Heart left ventricle (tissue), 16 donors: ENCODE results near the gene INO80E. TPM values are rescaled to one million over a fixed set of nuclear protein-coding genes. Genes with fewer than 3 reads are reported as not detected.

Experiments
- ATAC-seq, 4 donors: fragments of 200-7000 bp; cut with Tn5 transposase; one replicate each; pipeline ENCODE4 v1.9.1; 2020 to 2022; ENCODE audit warnings: moderate library complexity in 4 of 4, mild to moderate bottlenecking in 3 of 4, moderate number of reproducible peaks in 1 of 4
- DNase-seq, 5 donors: peaks; one replicate each; pipeline ENCODE4 v3.0.0-alpha.2; 2020
- H3K27ac ChIP-seq, 12 donors: fragments of 200-600 bp; sonication (generic) in 4 of 12; one replicate each; pipeline versions ENCODE4 v1.5.0 to v1.8.0; 2016 to 2022; ENCODE audit warnings: mild to moderate bottlenecking in 2 of 12
- H3K27me3 ChIP-seq, 9 donors: fragments of 200-600 bp; sonication (generic) in 2 of 9; one replicate each; pipeline versions ENCODE4 v1.5.1 to v1.8.0; 2016 to 2022; ENCODE audit warnings: mild to moderate bottlenecking in 3 of 9
- H3K36me3 ChIP-seq, 9 donors: fragments of 200-600 bp; sonication (generic) in 2 of 9; one replicate each; pipeline versions ENCODE4 v1.5.0 to v1.8.0; 2018 to 2022; ENCODE audit warnings: mild to moderate bottlenecking in 2 of 9
- H3K4me1 ChIP-seq, 12 donors: fragments of 200-600 bp; sonication (generic) in 4 of 12; one replicate each; pipeline versions ENCODE4 v1.5.0 to v1.8.0; 2016 to 2022; ENCODE audit warnings: mild to moderate bottlenecking in 3 of 12
- H3K4me3 ChIP-seq, 12 donors: fragments of 200-600 bp; sonication (generic) in 4 of 12; one replicate each; pipeline versions ENCODE4 v1.5.0 to v1.8.0; 2017 to 2022; ENCODE audit warnings: mild to moderate bottlenecking in 9 of 12, moderate library complexity in 4 of 12
- H3K9me3 ChIP-seq, 12 donors: fragments of 200-600 bp; sonication (generic) in 4 of 12; one replicate each; pipeline versions ENCODE4 v1.5.0 to v1.8.0; 2016 to 2022; ENCODE audit warnings: mild to moderate bottlenecking in 1 of 12
- POLR2A ChIP-seq, 2 donors: fragments of 450-650 bp; IDR thresholded peaks; one replicate each; pipeline ENCODE4 v1.6.1; 2017; ENCODE audit warnings: antibody characterized with exemption in 2 of 2, mild to moderate bottlenecking in 2 of 2, moderate library complexity in 2 of 2
- WGBS, 4 donors: extraction: QIAGEN DNeasy Blood & Tissue Kit in 2 of 4; methylation state at CpG; one replicate each; pipeline versions ENCODE4 v1.1.5 to v1.1.7; 2013 to 2018; 5-methylcytosine and 5-hydroxymethylcytosine counted together
- intact Hi-C, 10 donors: fragments of 100-400 bp; cut with DNase I; formaldehyde crosslinking; loops; one replicate each; pipeline versions ENCODE4 v1.11.1 to v1.14.2; 2022
- long read RNA-seq, 3 donors: library from polyadenylated mRNA; unstranded; transcript quantifications; one replicate each; pipeline ENCODE4 v2.0.0, GENCODE V29; 2020 to 2021
- polyA plus RNA-seq, 2 donors: library from polyadenylated mRNA; stranded (reverse); fragments of 200-250 nt; gene quantifications; one replicate each; pipeline ENCODE4 v1.2.3, GENCODE V29; 2013
- total RNA-seq, 9 donors: library from RNA; depleted of rRNA in 2 of 9; stranded (reverse); fragments of >200 nt in 2 of 9; fragmentation: NEBNext Ultra II Directional in 3 of 9; extraction: Animal tissue kit (Norgen Biotek cat#: 25700) in 3 of 9; gene quantifications; one replicate each; pipeline versions ENCODE4 v1.1.0 to v1.2.4, GENCODE V29; 2016 to 2023
- TF ChIP-seq, protein P1 (sequence below), 12 donors: fragments of 200-600 bp; sonication (generic) in 4 of 12; IDR thresholded peaks; one replicate each; pipeline versions ENCODE4 v1.5.0 to v1.8.0; 2018 to 2022; ENCODE audit warnings: antibody characterized with exemption in 12 of 12, mild to moderate bottlenecking in 5 of 12
- donor health status: ischemic (EF 13 %, LVEDD 7.1; RV severe dilation, severe dysfunction).
- donor health status: healthy with polysubstance abuse.
- donor health status: DM: no; HTN: yes; CAD: no.
- donor health status: DM: no; HTN: no; CAD: no.
- donor health status: ischemic (EF 25% LVEDD 6.9; RV normal size, moderate dysfunction).
- donor health status: ischemic (EF 25% LVEDD 5.7; RV mildly dilated, moderate dysfunction).
- donor health status: healthy.
- donor health status: DM: yes; HTN: yes; CAD: no.
- donor health status: ischemic (EF 35%, LVEDD 5.7; RV mildly dilated, moderate dysfunction).
- donor health status: nonischemic (EF 11% LVEDD 7.7; RV severe dilation, severe dysfunction).
- donor health status: DM: yes; HTN: yes; CAD: no.
- donor health status: PGD.
- donor health status: ischemic (EF 29% LVEDD 5.4; RV normal size, mild dysfunction).
- donor health status: nonischemic (EF 23%, LVEDD 6.1; RV moderate dilation, normal function).

INO80E gene, protein sequence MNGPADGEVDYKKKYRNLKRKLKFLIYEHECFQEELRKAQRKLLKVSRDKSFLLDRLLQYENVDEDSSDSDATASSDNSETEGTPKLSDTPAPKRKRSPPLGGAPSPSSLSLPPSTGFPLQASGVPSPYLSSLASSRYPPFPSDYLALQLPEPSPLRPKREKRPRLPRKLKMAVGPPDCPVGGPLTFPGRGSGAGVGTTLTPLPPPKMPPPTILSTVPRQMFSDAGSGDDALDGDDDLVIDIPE
- total RNA-seq: 10 to 100 TPM; 27.6 to 65.4 (median 32.6) TPM
- 10 to 100 TPM; 60.9 to 71.5 TPM for polyA plus RNA-seq
- long read RNA-seq, donor 1, partial matches to known transcripts: 1 of 8 reads
- long read RNA-seq, donor 1, other reads (novel, unspliced or antisense): 4 of 8 reads
- long read RNA-seq, donor 2, transcript INO80E-201 (6 exons, 1,489 nt): major isoform, 5 of 14 reads
- long read RNA-seq, donor 2, partial matches to known transcripts: 2 of 14 reads
- long read RNA-seq, donor 2, other reads (novel, unspliced or antisense): 6 of 14 reads
- long read RNA-seq, donor 3, partial matches to known transcripts: 1 of 7 reads
- long read RNA-seq, donor 3, other reads (novel, unspliced or antisense): 2 of 7 reads

- DNase-seq (peak; percentile 99 to 100 (median 99)), ATAC-seq (peak; percentile 98 to 99 (median 98))
- TF ChIP-seq, protein P1, sequence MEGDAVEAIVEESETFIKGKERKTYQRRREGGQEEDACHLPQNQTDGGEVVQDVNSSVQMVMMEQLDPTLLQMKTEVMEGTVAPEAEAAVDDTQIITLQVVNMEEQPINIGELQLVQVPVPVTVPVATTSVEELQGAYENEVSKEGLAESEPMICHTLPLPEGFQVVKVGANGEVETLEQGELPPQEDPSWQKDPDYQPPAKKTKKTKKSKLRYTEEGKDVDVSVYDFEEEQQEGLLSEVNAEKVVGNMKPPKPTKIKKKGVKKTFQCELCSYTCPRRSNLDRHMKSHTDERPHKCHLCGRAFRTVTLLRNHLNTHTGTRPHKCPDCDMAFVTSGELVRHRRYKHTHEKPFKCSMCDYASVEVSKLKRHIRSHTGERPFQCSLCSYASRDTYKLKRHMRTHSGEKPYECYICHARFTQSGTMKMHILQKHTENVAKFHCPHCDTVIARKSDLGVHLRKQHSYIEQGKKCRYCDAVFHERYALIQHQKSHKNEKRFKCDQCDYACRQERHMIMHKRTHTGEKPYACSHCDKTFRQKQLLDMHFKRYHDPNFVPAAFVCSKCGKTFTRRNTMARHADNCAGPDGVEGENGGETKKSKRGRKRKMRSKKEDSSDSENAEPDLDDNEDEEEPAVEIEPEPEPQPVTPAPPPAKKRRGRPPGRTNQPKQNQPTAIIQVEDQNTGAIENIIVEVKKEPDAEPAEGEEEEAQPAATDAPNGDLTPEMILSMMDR (IDR thresholded peaks at IDR 0.05): no peak
- TF ChIP-seq POLR2A (IDR thresholded peaks at IDR 0.05): peak in 1 of 2 donors; percentile 58
- 0 to 1% (median 0%) methylated on average over 23 to 65 of the region's 65 CpGs for WGBS, 4 donors
- Histone ChIP-seq H3K36me3 (peaks cover 0 to 62% (median 44%) of the 10 kb centered on the region in 9 donors), H3K27me3 (no peaks in the 10 kb centered on the region), H3K9me3 (no peaks in the 10 kb centered on the region), H3K4me3 (peak within 1 kb of the TSS; percentile 53 to 95 (median 80)), H3K27ac (peak within 1 kb of the TSS; percentile 88 to 100 (median 96)), H3K4me1 (peaks cover 0 to 31% (median 18%) of the 10 kb centered on the region in 12 donors)
- intact Hi-C loops: loop anchor here in 9 of 10 donors (1.0 to 10.0 kb wide), 12 partner anchors 19 to 191 kb away; partner anchors contain the start of genes TMEM219 (in 4 of the 9), KCTD13 (in 3 of the 9), CDIPT (in 2 of the 9) and MAZ (in 2 of the 9)
Observed at GRCh38 chr16:29995911-29996765, at the start of gene INO80E. INO80E (plus strand) TSS chr16:29996241; CDS start chr16:29996311, 70 bp downstream.

- H3K27me3 ChIP-seq: no peaks in the 10 kb centered on the region
- intact Hi-C loops: loop anchor here in 1 of 10 donors (10.0 kb wide), 1 partner anchor 63 kb away; no protein-coding TSS in a partner anchor
- no peak overlapping the region for H3K4me3 ChIP-seq
- 77 to 86% (median 84%) methylated on average over 2 of the region's 2 CpGs for WGBS, 4 donors
- H3K36me3 ChIP-seq: no peaks in the 10 kb centered on the region
- ATAC-seq (no peak), DNase-seq (no peak)
- H3K27ac ChIP-seq: no peak overlapping the region
- TF ChIP-seq, protein P1 (IDR thresholded peaks at IDR 0.05): no peak
- TF ChIP-seq POLR2A (IDR thresholded peaks at IDR 0.05): no peak
- peaks cover 0 to 13% (median 0%) of the 10 kb centered on the region in 12 donors for H3K9me3 ChIP-seq
- no peaks in the 10 kb centered on the region for H3K4me1 ChIP-seq
Observed at GRCh38 chr16:29947897-29948296, 48.1 kb upstream of the INO80E start.

DNA sequence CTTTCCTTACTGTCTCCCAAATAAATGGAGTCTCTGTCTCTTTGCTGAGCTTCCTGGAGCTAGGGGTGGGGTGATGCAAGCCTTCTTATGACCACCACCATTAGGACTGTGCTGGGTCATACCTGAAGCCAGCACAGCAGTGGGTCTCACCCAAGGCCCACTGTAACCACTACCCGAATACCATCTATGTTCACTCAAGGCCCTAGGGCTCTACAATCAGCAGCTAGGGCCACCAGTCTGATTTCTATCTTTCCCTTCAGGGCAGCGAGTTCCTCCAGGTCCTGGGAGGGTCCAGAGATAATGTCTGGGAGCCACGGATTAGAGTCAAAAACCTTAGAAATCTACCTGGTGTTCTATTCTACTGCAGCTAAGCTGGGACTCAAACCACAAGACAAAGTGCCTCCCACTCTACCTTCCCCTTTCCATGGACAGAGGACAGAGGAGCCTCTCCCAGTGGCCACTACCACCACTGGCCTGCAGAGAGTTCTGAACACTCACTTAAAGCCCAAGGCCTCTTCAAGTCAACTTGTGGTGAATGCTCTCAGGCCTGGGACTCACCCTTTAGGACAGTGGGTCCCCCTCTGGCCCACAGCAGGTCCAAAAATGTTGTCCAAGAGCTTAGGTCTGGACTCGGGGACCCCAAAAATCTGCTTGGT lies 45.1 kb upstream of the INO80E start:
- WGBS, 4 donors: 91 to 95% (median 93%) methylated on average over 4 of the region's 4 CpGs
- no peaks in the 10 kb centered on the region for H3K27me3 ChIP-seq
- TF ChIP-seq POLR2A (IDR thresholded peaks at IDR 0.05): no peak
- TF ChIP-seq, protein P1 (IDR thresholded peaks at IDR 0.05): no peak
- peaks cover 0 to 13% (median 0%) of the 10 kb centered on the region in 12 donors for H3K9me3 ChIP-seq
- no peak overlapping the region for H3K27ac ChIP-seq
- H3K36me3 ChIP-seq: no peaks in the 10 kb centered on the region
- H3K4me3 ChIP-seq: no peak overlapping the region
- DNase-seq: no peak
- intact Hi-C loops: loop anchor here in 2 of 10 donors (10.0 kb wide), 2 partner anchors 54 to 76 kb away; no protein-coding TSS in a partner anchor
- no peak for ATAC-seq
- H3K4me1 ChIP-seq: no peaks in the 10 kb centered on the region
